DND-41 (cell line): ENCODE data around the gene CLEC4F.

Source experiments
- ATAC-seq: fragments of 200-7000 bp; cut with Tn5 transposase; 3 replicates; pipeline ENCODE4 v1.9.1; 2021; ENCODE audit warnings: low read depth; ENCODE audit not compliant: insufficient read depth
- DNase-seq: peaks from one replicate; pipeline ENCODE4 v3.0.0-alpha.2; 2020
- H2AFZ ChIP-seq: 2 replicates; pipeline ENCODE4 v1.6.0; 2012; ENCODE audit warnings: low read depth, low read length
- H3K27ac ChIP-seq: 2 replicates; pipeline ENCODE4 v1.5.1; 2012; ENCODE audit warnings: low read length, inconsistent platforms
- H3K27me3 ChIP-seq: fragments of 200-600 bp; sonication (generic); 2 replicates; pipeline ENCODE4 v1.6.0; 2012; ENCODE audit warnings: low read length, mild to moderate bottlenecking, inconsistent platforms; ENCODE audit not compliant: insufficient read depth, poor library complexity
- H3K36me3 ChIP-seq: 2 replicates; pipeline ENCODE4 v1.5.1; 2012; ENCODE audit warnings: low read length, inconsistent platforms; ENCODE audit not compliant: insufficient read depth
- H3K4me1 ChIP-seq: 2 replicates; pipeline ENCODE4 v1.5.1; 2012; ENCODE audit warnings: mild to moderate bottlenecking, low read length; ENCODE audit not compliant: insufficient read depth
- H3K4me2 ChIP-seq: 2 replicates; pipeline ENCODE4 v1.6.0; 2012; ENCODE audit warnings: mild to moderate bottlenecking, moderate library complexity, low read length, inconsistent platforms; ENCODE audit not compliant: insufficient read depth
- H3K4me3 ChIP-seq, 2 experiments: fragments of 200-600 bp in 1 of 2; shearing (Covaris generic) in 1 of 2; 2 replicates each; pipeline ENCODE4 v1.5.1; 2012 to 2016; ENCODE audit warnings: inconsistent platforms in 2 of 2, low read length in 2 of 2, mild to moderate bottlenecking in 2 of 2, low read depth in 1 of 2, moderate library complexity in 1 of 2
- H3K79me2 ChIP-seq: 2 replicates; pipeline ENCODE4 v1.6.0; 2012; ENCODE audit warnings: low read length, inconsistent platforms; ENCODE audit not compliant: insufficient read depth
- H3K9ac ChIP-seq: 2 replicates; pipeline ENCODE4 v1.6.0; 2012; ENCODE audit warnings: low read depth, mild to moderate bottlenecking, inconsistent platforms, low read length, moderate library complexity
- H3K9me3 ChIP-seq: 2 replicates; pipeline ENCODE4 v1.5.1; 2012; ENCODE audit warnings: low read length, moderate library complexity, mild to moderate bottlenecking, inconsistent platforms; ENCODE audit not compliant: insufficient read depth, severe bottlenecking
- H4K20me1 ChIP-seq: 2 replicates; pipeline ENCODE4 v1.6.0; 2012; ENCODE audit warnings: low read length; ENCODE audit not compliant: insufficient read depth
- CTCF ChIP-seq: IDR thresholded peaks from 2 replicates; pipeline ENCODE4 v1.5.1; 2012; ENCODE audit warnings: borderline replicate concordance, low read length, moderate library complexity, mild to moderate bottlenecking; ENCODE audit not compliant: poor library complexity, severe bottlenecking; ENCODE audit errors: extremely low read depth
- EZH2 ChIP-seq: IDR thresholded peaks from 3 replicates; pipeline ENCODE4 v1.6.1; 2012; ENCODE audit warnings: borderline replicate concordance, low read depth, mild to moderate bottlenecking, moderate library complexity, low read length, inconsistent platforms; ENCODE audit not compliant: severe bottlenecking

The CLEC4F gene

GRCh38 chr2:70795164-70795995, 25.0 kb downstream of the CLEC4F start:
- Histone ChIP-seq H3K9me3 (no peaks in the 10 kb centered on the region), H3K4me3 (no peak overlapping the region), H3K27ac (no peak overlapping the region), H4K20me1 (no peaks in the 10 kb centered on the region), H3K9ac (no peak overlapping the region), H2AFZ (no peak overlapping the region), H3K36me3 (no peaks in the 10 kb centered on the region), H3K4me2 (no peak overlapping the region), H3K4me1 (no peaks in the 10 kb centered on the region), H3K79me2 (no peaks in the 10 kb centered on the region), H3K27me3 (peaks cover 21% of the 10 kb centered on the region)
- ATAC-seq (no peak), DNase-seq (no peak)
- TF ChIP-seq EZH2 (no peak), CTCF (no peak)

DNA sequence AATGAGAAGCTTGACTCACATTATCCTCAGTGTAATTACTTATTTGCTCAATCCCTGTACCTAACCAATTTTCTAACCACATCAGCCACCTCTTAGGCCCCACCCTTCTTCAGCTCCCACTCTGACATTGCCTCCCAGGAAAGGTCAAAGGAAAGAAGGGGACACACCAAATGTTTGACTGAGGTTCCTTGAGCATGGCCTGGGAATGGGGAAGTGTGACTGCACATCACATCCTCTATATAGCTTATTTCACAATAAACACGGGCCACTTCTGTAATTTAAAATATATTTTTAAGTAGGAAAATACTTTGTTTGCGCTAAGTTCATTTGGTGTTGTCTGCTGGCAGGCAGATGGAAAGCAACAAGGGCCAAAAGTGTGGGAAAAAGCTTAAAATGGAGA, 26.9 kb downstream of the CLEC4F start:
- no peak overlapping the region for H3K4me3 ChIP-seq
- H4K20me1 ChIP-seq = no peaks in the 10 kb centered on the region
- DNase-seq = no peak
- H3K27ac ChIP-seq = no peak overlapping the region
- no peaks in the 10 kb centered on the region for H3K4me1 ChIP-seq
- no peak overlapping the region for H3K9ac ChIP-seq
- H2AFZ ChIP-seq = no peak overlapping the region
- H3K79me2 ChIP-seq = no peaks in the 10 kb centered on the region
- H3K4me2 ChIP-seq = no peak overlapping the region
- no peak for ATAC-seq
- TF ChIP-seq EZH2 = no peak
- no peak for TF ChIP-seq CTCF
- no peaks in the 10 kb centered on the region for H3K36me3 ChIP-seq
- H3K9me3 ChIP-seq = no peaks in the 10 kb centered on the region
- H3K27me3 ChIP-seq = peaks cover 26% of the 10 kb centered on the region

- ATAC-seq = no peak
- TF ChIP-seq CTCF (no peak), EZH2 (no peak)
- DNase-seq = no peak
Measured at GRCh38 chr2:70790136-70790828, 30.1 kb downstream of the CLEC4F start, which contains the start of gene FIGLA. TSS of gene FIGLA (minus strand) at chr2:70790643. CDS start at chr2:70790638, 5 bp downstream.

More at GRCh38 chr2:70790136-70790828, 30.1 kb downstream of the CLEC4F start, which contains the start of gene FIGLA:
- no peak within 1 kb of the TSS for H2AFZ ChIP-seq
- no peaks in the 10 kb centered on the region for H4K20me1 ChIP-seq
- no peaks in the 10 kb centered on the region for H3K79me2 ChIP-seq
- H3K27ac ChIP-seq = no peak within 1 kb of the TSS
- no peaks in the 10 kb centered on the region for H3K9me3 ChIP-seq
- no peak within 1 kb of the TSS for H3K4me2 ChIP-seq
- H3K36me3 ChIP-seq = no peaks in the 10 kb centered on the region
- H3K9ac ChIP-seq = no peak within 1 kb of the TSS
- H3K4me3 ChIP-seq = no peak within 1 kb of the TSS
- no peaks in the 10 kb centered on the region for H3K4me1 ChIP-seq
- H3K27me3 ChIP-seq = peaks cover 18% of the 10 kb centered on the region
